Activated CD4-positive, alpha-beta T cell treated with anti-CD3 and anti-CD28 coated beads, Interleukin-2, amount 10 ng/mL, durations not matched to agents 24 days and 14 days (primary cell): ENCODE data around the gene ZNF343. TPM values are rescaled to one million over a fixed set of nuclear protein-coding genes. Genes with fewer than 3 reads are reported as not detected.

Source experiments
- DNase-seq: peaks from one replicate; pipeline ENCODE4 v3.0.0; 2022
- H3K27ac Mint-ChIP-seq: one replicate; pipeline ENCODE4 v1.8.0; 2022; ENCODE audit warnings: mild to moderate bottlenecking, mixed read lengths
- H3K27me3 Mint-ChIP-seq: one replicate; pipeline ENCODE4 v1.8.0; 2022; ENCODE audit warnings: mixed read lengths
- H3K36me3 Mint-ChIP-seq: one replicate; pipeline ENCODE4 v1.8.0; 2022; ENCODE audit warnings: low read depth, mild to moderate bottlenecking, mixed read lengths
- H3K4me1 Mint-ChIP-seq: one replicate; pipeline ENCODE4 v1.8.0; 2021; ENCODE audit warnings: mixed read lengths
- H3K4me3 Mint-ChIP-seq: one replicate; pipeline ENCODE4 v1.8.0; 2022; ENCODE audit warnings: mild to moderate bottlenecking, moderate library complexity, mixed read lengths
- H3K9me3 Mint-ChIP-seq: one replicate; pipeline ENCODE4 v1.8.0; 2021; ENCODE audit warnings: mixed read lengths
- intact Hi-C: fragments of 100-400 bp; cut with micrococcal nuclease; formaldehyde crosslinking; loops from one replicate; pipeline ENCODE4 v1.15.1; 2023
- total RNA-seq: library from RNA; stranded (reverse); gene quantifications from 2 replicates; pipeline ENCODE4 v1.2.3, GENCODE V29; 2022

The ZNF343 gene
- total RNA-seq, 1 donor from 2014 or later: 18.9 TPM

- Mint-ChIP-seq H3K9me3 (no peaks in the 10 kb centered on the region), H3K27ac (no peak overlapping the region), H3K4me1 (peaks cover 23% of the 10 kb centered on the region), H3K4me3 (no peak overlapping the region), H3K36me3 (peaks cover 8% of the 10 kb centered on the region), H3K27me3 (peaks cover 5% of the 10 kb centered on the region)
- intact Hi-C loops: loop anchor here (5.0 kb wide), 2 partner anchors 246 to 486 kb away; no protein-coding TSS in a partner anchor
- DNase-seq: no peak
Observed at GRCh38 chr20:2453792-2454191, 54.9 kb downstream of the ZNF343 start.

DNA sequence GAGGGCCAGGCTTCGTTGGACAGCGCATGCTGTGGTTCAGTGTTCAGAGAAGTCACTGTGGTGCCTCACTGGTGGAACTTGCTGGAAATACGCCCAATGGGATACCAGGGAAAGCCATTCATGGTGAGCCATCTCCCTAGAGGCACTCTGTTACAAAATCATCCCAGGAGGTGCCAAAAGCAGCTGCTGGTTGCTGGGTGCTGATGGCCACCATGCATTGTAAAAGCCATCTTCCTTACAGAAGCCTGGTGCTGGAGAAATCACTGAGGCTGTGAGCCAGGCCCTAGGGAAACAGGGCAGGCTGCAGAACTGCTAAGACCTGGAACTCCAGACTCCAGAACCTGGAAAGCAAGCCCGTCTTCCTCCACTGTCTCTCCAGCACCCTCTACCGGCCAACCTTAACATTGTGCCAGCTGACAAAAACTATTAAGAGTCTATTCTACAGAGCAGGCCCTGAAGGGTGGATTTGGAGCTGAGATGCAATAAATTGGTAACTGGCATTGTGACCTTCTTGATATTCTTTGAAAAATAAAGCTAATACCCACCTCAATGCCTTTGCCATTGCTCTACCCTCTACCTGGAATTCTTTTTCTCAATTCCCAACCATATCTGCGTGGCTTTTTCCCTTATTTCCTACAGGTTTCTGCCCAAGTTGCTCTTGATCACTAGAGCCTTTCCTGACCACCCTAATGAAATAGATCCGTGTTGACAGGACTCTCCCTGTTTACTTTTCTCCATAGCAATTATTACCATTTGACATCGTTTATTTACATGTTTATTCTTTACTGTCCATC is 56.6 kb downstream of the ZNF343 start:
- DNase-seq: peak; percentile 90
- Mint-ChIP-seq H3K9me3 (no peaks in the 10 kb centered on the region), H3K27ac (no peak overlapping the region), H3K4me3 (no peak overlapping the region), H3K36me3 (peaks cover 2% of the 10 kb centered on the region), H3K27me3 (peaks cover 6% of the 10 kb centered on the region), H3K4me1 (peaks cover 23% of the 10 kb centered on the region)
- intact Hi-C loops: loop anchor here (1.0 to 5.0 kb wide), 3 partner anchors 65 to 485 kb away; no protein-coding TSS in a partner anchor

GRCh38 chr20:2451422-2451821 is 57.3 kb downstream of the ZNF343 start:
- peaks cover 6% of the 10 kb centered on the region for H3K27me3 Mint-ChIP-seq
- H3K27ac Mint-ChIP-seq: no peak overlapping the region
- H3K4me1 Mint-ChIP-seq: peaks cover 23% of the 10 kb centered on the region

GRCh38 chr20:2449386-2449785 is 59.3 kb downstream of the ZNF343 start:
- H3K27ac Mint-ChIP-seq: peak overlapping the region; percentile 5
- peaks cover 8% of the 10 kb centered on the region for H3K27me3 Mint-ChIP-seq
- H3K4me3 Mint-ChIP-seq: no peak overlapping the region
- H3K4me1 Mint-ChIP-seq: peaks cover 16% of the 10 kb centered on the region
- intact Hi-C loops: no loop called here
- no peaks in the 10 kb centered on the region for H3K9me3 Mint-ChIP-seq
- no peaks in the 10 kb centered on the region for H3K36me3 Mint-ChIP-seq
- DNase-seq: no peak

More at GRCh38 chr20:2451422-2451821, 57.3 kb downstream of the ZNF343 start:
- H3K36me3 Mint-ChIP-seq: no peaks in the 10 kb centered on the region
- no peaks in the 10 kb centered on the region for H3K9me3 Mint-ChIP-seq
- no peak overlapping the region for H3K4me3 Mint-ChIP-seq
- intact Hi-C loops: loop anchor here (1.0 to 5.0 kb wide), 3 partner anchors 64 to 484 kb away; no protein-coding TSS in a partner anchor
- no peak for DNase-seq

DNA sequence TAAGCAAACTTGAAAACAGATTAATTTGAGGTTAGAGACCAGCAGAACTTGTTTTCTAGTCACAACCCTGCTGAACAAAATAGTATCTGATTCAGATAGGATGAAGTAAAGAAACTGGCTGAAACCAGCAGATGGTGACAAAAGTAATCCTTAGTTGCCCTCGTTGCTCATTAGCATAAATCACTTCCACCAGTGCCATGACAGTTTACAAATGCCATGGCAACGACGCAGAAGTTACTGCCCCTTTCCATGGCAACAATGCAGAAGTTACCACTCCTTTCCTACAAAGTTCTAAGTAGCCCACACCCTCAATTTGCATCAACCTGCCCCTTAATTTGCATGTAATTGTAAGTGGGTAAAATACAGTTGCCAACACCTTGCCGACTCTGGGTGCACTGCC is 61.9 kb downstream of the ZNF343 start:
- H3K4me3 Mint-ChIP-seq: no peak overlapping the region
- H3K27me3 Mint-ChIP-seq: peaks cover 8% of the 10 kb centered on the region
- DNase-seq: no peak
- no peaks in the 10 kb centered on the region for H3K9me3 Mint-ChIP-seq
- H3K4me1 Mint-ChIP-seq: peaks cover 13% of the 10 kb centered on the region
- no peaks in the 10 kb centered on the region for H3K36me3 Mint-ChIP-seq
- H3K27ac Mint-ChIP-seq: no peak overlapping the region
- intact Hi-C loops: no loop called here

Other genes starting within 250 kb of the ZNF343 start
- not detected in 2 replicates for gene TGM3, start 212.9 kb downstream of the ZNF343 start, total RNA-seq
- gene TGM6, start 128.0 kb downstream of the ZNF343 start, total RNA-seq: not detected in 2 replicates
- gene SNRPB, start 38.1 kb downstream of the ZNF343 start, total RNA-seq: 567 and 568 TPM in 2 replicates
- gene TMC2, start 27.7 kb upstream of the ZNF343 start, total RNA-seq: not detected in 2 replicates
- 884 and 899 TPM in 2 replicates for gene NOP56, start 143.7 kb upstream of the ZNF343 start, total RNA-seq
- gene IDH3B, start 155.3 kb upstream of the ZNF343 start, total RNA-seq: 121 and 127 TPM in 2 replicates
- gene EBF4, start 183.9 kb upstream of the ZNF343 start, total RNA-seq: 7.3 and 7.6 TPM in 2 replicates